ENCODE results near the gene DRGX. TPM values are rescaled to one million over a fixed set of nuclear protein-coding genes. Genes with fewer than 3 reads are reported as not detected.

The DRGX gene
- total and polyA plus RNA-seq, 7 donors, result 0.04 TPM; not detected in 6

- Histone ChIP-seq H3K36me3 (ENCODE audit: insufficient read depth in 1 of 2, low read depth in 1 of 2) (no peaks in the 10 kb centered on the region), H3K4me1 (no peaks in the 10 kb centered on the region), H3K4me3 (no peak overlapping the region), H3K9me3 (no peaks in the 10 kb centered on the region), H3K27ac (no peak overlapping the region), H3K27me3 (ENCODE audit: insufficient read depth in 3 of 3, low read length in 2 of 3) (peaks cover 0 to 3% (median 0%) of the 10 kb centered on the region in 3 donors)
- no peak for TF ChIP-seq CTCF (IDR thresholded peaks at IDR 0.05)
- intact Hi-C loops (cut with DNase I), result no loop called here
- DNase-seq, result no peak
- peak in 3 of 4 donors; percentile 47 to 56 (median 47) for ATAC-seq
- WGBS, 3 donors, result 48 to 62% (median 57%) methylated on average over 7 of the region's 7 CpGs
These were observed 14.6 kb upstream of the DRGX start for GRCh38 chr10:49410365-49411074.

- TF ChIP-seq CTCF (IDR thresholded peaks at IDR 0.05), result no peak
- no peak for DNase-seq
- no peaks in the 10 kb centered on the region for H3K4me1 ChIP-seq
- ATAC-seq, result no peak
- no peaks in the 10 kb centered on the region for H3K27me3 ChIP-seq (ENCODE audit: insufficient read depth in 3 of 3, low read length in 2 of 3)
- 76 to 87% (median 80%) methylated on average over 4 of the region's 4 CpGs for WGBS, 3 donors
- no peaks in the 10 kb centered on the region for H3K36me3 ChIP-seq (ENCODE audit: insufficient read depth in 1 of 2, low read depth in 1 of 2)
- H3K4me3 ChIP-seq, result no peak overlapping the region
- no peaks in the 10 kb centered on the region for H3K9me3 ChIP-seq
- H3K27ac ChIP-seq, result no peak overlapping the region
- intact Hi-C loops (cut with DNase I), result loop anchor here in 1 of 2 donors (5.0 to 10.0 kb wide), 2 partner anchors 108 to 425 kb away; no protein-coding TSS in a partner anchor
These were observed 13.9 kb upstream of the DRGX start for GRCh38 chr10:49409755-49410154.

GRCh38 chr10:49408519-49409306 is 12.8 kb upstream of the DRGX start:
- no peak overlapping the region for H3K4me3 ChIP-seq
- no peaks in the 10 kb centered on the region for H3K36me3 ChIP-seq (ENCODE audit: insufficient read depth in 1 of 2, low read depth in 1 of 2)
- peaks cover 0 to 1% (median 0%) of the 10 kb centered on the region in 3 donors for H3K27me3 ChIP-seq (ENCODE audit: insufficient read depth in 3 of 3, low read length in 2 of 3)
- H3K9me3 ChIP-seq, result no peaks in the 10 kb centered on the region
- ATAC-seq (peak in 3 of 4 donors; percentile 43 to 73 (median 55)), DNase-seq (no peak)
- no peak overlapping the region for H3K27ac ChIP-seq
- no peak for TF ChIP-seq CTCF (IDR thresholded peaks at IDR 0.05)
- 42 to 57% (median 46%) methylated on average over 13 of the region's 13 CpGs for WGBS, 3 donors
- H3K4me1 ChIP-seq, result no peaks in the 10 kb centered on the region
- intact Hi-C loops (cut with DNase I), result loop anchor here in 1 of 2 donors (5.0 to 10.0 kb wide), 2 partner anchors 109 to 424 kb away; no protein-coding TSS in a partner anchor

- Histone ChIP-seq H3K9me3 (no peaks in the 10 kb centered on the region), H3K27me3 (ENCODE audit: insufficient read depth in 3 of 3, low read length in 2 of 3) (peaks cover 0 to 7% (median 2%) of the 10 kb centered on the region in 3 donors), H3K36me3 (ENCODE audit: insufficient read depth in 1 of 2, low read depth in 1 of 2) (no peaks in the 10 kb centered on the region), H3K4me3 (no peak overlapping the region), H3K27ac (no peak overlapping the region), H3K4me1 (no peaks in the 10 kb centered on the region)
- 0 to 3% (median 2%) methylated on average over 2 of the region's 2 CpGs for WGBS, 3 donors
- peak; percentile 73 to 84 for DNase-seq
- ATAC-seq, result peak; percentile 83 to 94 (median 88)
- peak; percentile 80 for TF ChIP-seq CTCF (IDR thresholded peaks at IDR 0.05)
- intact Hi-C loops (cut with DNase I), result loop anchor here (2.0 to 10.0 kb wide), 3 partner anchors 110 to 423 kb away; no protein-coding TSS in a partner anchor
These were observed 11.8 kb upstream of the DRGX start for GRCh38 chr10:49407552-49408137.

All from psoas muscle (tissue), 8 donors.